NCI-H2107 (cell line): ENCODE results near the gene HLA-DOB.

Experiments
- DNase-seq: peaks from one replicate; lab custom pipeline; 2025; lab: John Stamatoyannopoulos, UW

The HLA-DOB gene

DNA sequence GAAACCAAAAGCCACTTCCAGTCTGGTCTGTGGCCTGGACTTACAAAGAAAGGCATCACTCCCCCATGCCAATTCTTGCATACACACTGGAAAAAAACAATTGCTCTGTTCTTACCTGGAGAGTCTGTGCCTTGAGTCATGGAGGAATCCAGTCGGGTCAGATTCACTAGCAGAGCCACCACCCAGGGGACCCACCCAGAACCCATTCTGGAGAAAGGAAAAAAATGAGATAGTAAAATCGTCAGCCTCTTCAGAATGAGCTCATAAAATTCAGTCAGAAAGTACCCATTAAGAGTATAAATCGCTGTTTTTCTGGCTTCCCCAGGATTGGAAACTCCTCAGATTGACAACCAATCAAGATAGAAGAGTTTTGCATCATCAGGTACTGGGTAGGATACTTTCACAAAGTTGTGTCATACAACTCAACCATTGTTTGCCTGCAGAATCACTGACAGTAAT lies at the start of gene HLA-DOB:
Gene HLA-DOB, minus strand, starts transcription at position 257 of the 459 bp plus-strand sequence. Its CDS starts 51 bp downstream, at position 206.
- no peak for DNase-seq

DNA sequence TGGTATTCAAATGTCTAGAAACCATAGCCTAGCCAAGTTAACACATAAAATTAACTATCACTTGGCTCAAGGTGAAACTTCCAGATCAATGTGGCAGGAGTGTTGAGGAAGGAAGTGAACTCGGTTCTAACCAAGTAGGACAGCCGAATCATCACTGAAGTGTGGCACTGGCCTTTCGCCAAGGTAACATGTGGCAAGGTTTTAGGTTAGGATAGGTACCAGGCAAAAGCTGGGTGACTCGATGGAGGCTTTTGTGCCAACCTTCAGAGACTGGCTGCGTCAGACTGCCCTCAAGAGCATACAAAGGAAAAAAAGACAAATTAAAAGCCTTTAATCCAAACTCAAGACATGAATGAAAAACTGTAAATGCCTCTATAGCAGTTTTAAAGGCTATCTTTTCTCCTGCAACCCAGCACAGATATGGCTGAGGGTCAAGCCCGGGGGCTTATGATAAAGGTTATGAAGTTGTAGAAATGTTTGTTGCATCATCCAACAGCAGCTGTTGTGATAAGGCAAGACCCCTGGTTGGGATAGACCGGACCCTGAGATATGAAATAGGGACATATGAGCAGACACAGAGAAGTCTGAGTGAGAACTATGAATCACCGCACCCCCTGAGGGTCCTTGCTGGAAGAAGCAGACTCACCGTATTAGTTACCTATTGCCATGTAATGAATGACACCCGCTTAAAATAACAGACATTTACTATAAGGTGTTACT lies 49.1 kb upstream of the HLA-DOB start:
- DNase-seq, result no peak

DNA sequence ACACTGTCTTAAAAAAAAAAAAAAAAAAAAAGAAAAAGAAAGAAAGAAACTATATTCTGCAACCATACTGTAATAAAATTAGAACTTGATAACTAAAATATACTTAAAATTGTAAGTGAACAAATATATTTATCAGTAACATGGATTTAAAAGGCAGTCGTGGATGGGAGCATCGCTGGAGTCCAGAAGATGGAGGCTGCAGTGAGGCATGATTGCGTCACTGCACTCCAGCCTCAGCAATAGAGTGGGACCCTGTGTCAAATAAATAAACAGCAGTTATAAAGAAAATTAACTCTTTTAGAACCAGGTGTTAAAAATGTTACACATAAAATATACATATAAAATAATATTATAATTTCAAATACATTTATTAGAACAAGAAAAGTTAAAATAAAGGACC lies 45.9 kb upstream of the HLA-DOB start:
- DNase-seq, result no peak

- no peak for DNase-seq
Observed at GRCh38 chr6:32860674-32861073, 43.9 kb upstream of the HLA-DOB start.

GRCh38 chr6:32858194-32858593 lies 41.4 kb upstream of the HLA-DOB start:
- DNase-seq, result no peak

- no peak for DNase-seq
Observed at GRCh38 chr6:32857156-32857891, 40.5 kb upstream of the HLA-DOB start.

DNA sequence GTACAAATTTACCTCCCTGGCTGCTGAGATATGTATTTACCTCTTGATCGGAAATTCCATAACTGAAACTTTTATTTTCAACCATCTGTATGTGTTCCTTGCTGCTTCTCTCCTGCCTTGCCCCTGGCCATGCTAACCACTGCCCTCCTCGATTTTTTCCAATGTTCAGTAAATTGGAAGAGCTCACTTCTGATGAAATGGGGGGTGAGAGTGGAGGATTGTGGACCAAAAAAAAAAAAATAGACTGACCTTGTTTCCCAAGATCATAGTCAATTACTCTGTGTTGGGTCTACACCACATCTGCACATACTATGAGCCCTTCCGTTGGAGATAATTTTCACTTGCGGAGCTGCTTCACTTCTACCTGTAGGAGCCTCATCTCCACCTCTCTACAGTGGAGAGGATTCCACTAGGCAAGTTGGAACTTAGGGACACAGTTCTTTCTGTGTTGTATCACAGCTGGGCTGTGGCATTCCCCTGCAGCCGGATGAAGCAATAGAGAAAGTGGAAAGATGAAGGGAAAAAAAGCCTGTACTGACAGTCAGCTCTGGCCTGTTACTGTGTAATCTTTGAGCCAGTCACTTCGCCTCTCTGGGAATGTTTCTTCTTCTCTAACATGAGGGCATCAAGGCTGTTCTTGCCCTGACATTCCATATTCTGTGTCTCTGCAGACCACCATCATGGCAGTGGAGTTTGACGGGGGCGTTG lies 38.8 kb upstream of the HLA-DOB start:
- no peak for DNase-seq

- DNase-seq, result no peak
Observed at GRCh38 chr6:32854376-32855178, 37.8 kb upstream of the HLA-DOB start.

DNA sequence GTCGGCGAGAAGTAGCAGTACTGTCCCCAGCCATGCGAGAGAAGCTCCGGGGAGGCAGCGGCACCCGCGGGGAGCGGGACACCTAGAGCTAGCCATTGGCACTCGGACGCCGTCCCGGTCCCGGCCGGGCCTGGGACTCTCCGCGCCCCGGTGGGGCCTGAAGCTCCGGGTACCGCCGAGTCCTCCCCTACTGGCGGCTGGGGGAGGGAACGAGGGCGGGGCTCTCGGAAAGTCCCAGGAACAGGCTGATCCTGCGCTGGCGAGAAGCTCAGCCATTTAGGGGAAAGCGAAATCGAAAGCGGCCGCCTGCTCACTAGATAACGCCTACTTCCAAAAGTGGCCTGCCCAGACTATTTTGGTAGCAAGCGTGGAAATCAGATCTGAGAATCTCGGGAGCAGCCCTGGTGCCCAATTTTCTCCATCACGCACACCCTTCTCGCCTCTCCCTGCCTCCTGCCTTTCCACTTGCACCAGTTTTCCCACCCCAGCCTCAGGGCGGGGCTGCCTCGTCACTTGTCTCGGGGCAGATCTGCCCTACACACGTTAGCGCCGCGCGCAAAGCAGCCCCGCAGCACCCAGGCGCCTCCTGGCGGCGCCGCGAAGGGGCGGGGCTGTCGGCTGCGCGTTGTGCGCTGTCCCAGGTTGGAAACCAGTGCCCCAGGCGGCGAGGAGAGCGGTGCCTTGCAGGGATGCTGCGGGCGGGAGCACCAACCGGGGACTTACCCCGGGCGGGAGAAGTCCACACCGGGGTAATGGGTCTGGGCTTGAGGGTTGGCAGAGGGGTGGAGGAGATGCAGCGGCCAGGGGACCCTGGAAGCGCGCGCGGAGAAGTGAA lies 37.0 kb upstream of the HLA-DOB start, which contains the start of the genes PSMB9 and TAP1:
Gene PSMB9, plus strand, starts transcription at position 652 of the 835 bp plus-strand sequence. Its CDS starts 38 bp downstream, at position 690.
Gene TAP1, minus strand, starts transcription at position 164 of the 835 bp plus-strand sequence. Its CDS starts 68 bp downstream, at position 96.
- DNase-seq, result peak; percentile 63

GRCh38 chr6:32852844-32853540 lies 36.2 kb upstream of the HLA-DOB start:
- DNase-seq, result no peak

GRCh38 chr6:32852018-32852843 lies 35.4 kb upstream of the HLA-DOB start:
- DNase-seq, result no peak

- no peak for DNase-seq
Observed at GRCh38 chr6:32851025-32851424, 34.2 kb upstream of the HLA-DOB start.

- no peak for DNase-seq
Observed at GRCh38 chr6:32849126-32849525, 32.3 kb upstream of the HLA-DOB start.

DNA sequence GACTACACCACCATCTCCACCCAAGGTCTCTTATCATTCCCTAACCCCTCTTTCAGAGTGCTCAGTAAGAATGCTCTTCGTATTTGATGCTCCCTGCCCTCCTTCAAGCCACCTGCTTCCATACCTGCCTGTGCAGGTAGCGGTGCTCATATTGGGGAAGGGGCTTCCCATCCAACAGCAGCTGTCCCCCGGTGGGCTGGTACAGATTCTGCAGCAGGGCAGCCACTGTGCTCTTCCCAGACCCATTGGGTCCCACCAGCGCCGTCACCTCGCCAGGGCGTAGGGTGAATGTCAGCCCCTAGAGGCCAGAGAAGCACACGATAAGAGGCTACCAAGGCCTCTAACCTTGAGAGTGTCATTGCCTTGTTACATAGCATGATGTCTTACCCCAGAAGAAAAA lies 31.0 kb upstream of the HLA-DOB start:
- DNase-seq, result no peak

DNA sequence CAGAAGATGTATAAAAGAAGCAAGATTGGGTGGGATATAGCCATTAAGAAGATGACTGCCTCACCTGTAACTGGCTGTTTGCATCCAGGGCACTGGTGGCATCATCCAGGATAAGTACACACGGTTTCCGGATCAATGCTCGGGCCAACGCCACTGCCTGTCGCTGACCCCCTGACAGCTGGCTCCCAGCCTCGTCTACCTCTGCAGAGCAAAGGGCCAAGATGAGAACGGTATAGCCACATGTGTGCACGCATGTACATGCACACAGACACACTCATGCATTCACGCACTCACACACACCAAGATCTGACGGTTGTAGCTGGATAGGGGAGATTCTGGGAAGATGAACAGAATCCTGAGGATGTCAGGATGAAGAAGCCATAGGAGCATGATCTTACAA lies 30.2 kb upstream of the HLA-DOB start:
- DNase-seq, result no peak

GRCh38 chr6:32845384-32845884 lies 28.6 kb upstream of the HLA-DOB start:
- DNase-seq, result no peak

GRCh38 chr6:32844839-32845383 lies 28.1 kb upstream of the HLA-DOB start:
- DNase-seq, result no peak

DNA sequence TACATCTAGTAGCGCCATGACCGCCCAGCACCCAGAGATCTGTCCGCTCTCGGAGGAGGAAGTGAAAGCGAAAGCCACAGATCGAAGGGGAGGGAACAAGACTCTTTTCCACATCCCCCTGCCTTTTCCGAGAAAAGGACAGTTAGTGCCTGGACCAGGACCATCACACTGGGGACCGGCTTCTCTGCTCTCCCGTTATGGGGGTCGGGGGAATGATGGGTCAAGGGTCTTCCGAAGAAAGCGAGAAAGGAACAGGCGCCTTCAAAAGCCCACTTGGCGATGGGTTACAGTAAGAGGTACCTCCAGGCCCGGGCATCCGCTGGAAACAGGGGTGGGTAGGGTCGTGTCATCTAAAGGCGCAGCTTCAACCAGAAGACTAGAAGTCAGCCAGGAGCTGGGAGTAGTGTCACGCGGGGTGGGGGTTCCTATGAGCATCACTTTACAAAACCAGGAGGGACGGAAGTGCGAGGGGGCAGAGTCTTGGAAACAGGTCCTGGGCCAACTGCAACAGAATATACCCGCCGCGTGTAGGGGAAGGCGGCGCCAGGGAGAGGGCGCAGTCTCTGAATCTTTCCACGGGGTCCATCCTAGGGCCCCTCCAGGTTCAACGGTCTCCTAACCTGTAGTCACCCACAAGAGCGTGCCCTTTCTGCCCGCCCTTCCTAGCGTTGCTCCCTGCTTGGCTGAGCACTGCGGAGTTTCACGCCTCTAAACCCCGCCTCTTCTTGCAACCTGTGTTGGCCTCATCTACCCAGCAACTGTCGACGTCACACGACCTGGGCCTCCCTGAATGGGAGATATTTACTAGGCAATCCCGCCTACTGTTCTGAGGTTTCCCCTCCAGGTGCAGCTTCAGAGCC lies 27.4 kb upstream of the HLA-DOB start, which contains the start of gene PSMB8:
Gene PSMB8, minus strand, starts transcription at position 69 of the 860 bp plus-strand sequence. Its CDS starts 51 bp downstream, at position 18.
- DNase-seq, result peak; percentile 83
